ENCODE results near the gene TREM2.
"Not testable (repeated sequence)": the region's sequence is repeated elsewhere in the genome, so short reads cannot be mapped to it uniquely, and the experiment has no call there.

Gene TREM2

GRCh38 chr6:41162687-41163418 lies at the start of gene TREM2:
TREM2 (minus strand) TSS chr6:41163116; CDS start chr6:41163082, 34 bp downstream.
- DNase-seq (ENCODE audit: low read depth in 2 of 2), result no peak

GRCh38 chr6:41209547-41210320 lies 46.8 kb upstream of the TREM2 start:
- DNase-seq (ENCODE audit: low read depth in 2 of 2), result no peak

GRCh38 chr6:41208439-41209106 lies 45.7 kb upstream of the TREM2 start:
- no peak for DNase-seq (ENCODE audit: low read depth in 2 of 2)

- DNase-seq (ENCODE audit: low read depth in 2 of 2), result no peak
Observed at GRCh38 chr6:41204156-41204555, 41.2 kb upstream of the TREM2 start.

GRCh38 chr6:41201764-41202173 lies 38.9 kb upstream of the TREM2 start:
- no peak for DNase-seq (ENCODE audit: low read depth in 2 of 2)

- peak in 1 of 2 donors; percentile 15 for DNase-seq (ENCODE audit: low read depth in 2 of 2)
Observed at GRCh38 chr6:41200901-41201763, 38.2 kb upstream of the TREM2 start, which contains the start of gene TREML2. TREML2 (minus strand) TSS chr6:41201149; CDS start chr6:41201008, 141 bp downstream.

- peak; percentile 19 to 23 for DNase-seq (ENCODE audit: low read depth in 2 of 2)
Observed at GRCh38 chr6:41200296-41200900, 37.5 kb upstream of the TREM2 start.

- no peak for DNase-seq (ENCODE audit: low read depth in 2 of 2)
Observed at GRCh38 chr6:41199552-41200246, 36.8 kb upstream of the TREM2 start.

- DNase-seq (ENCODE audit: low read depth in 2 of 2), result no peak
Observed at GRCh38 chr6:41197234-41197633, 34.3 kb upstream of the TREM2 start.

GRCh38 chr6:41194386-41194785 lies 31.5 kb upstream of the TREM2 start:
- no peak for DNase-seq (ENCODE audit: low read depth in 2 of 2)

- no peak for DNase-seq (ENCODE audit: low read depth in 2 of 2)
Observed at GRCh38 chr6:41193884-41194283, 31.0 kb upstream of the TREM2 start.

- no peak for DNase-seq (ENCODE audit: low read depth in 2 of 2)
Observed at GRCh38 chr6:41193171-41193734, 30.3 kb upstream of the TREM2 start.

GRCh38 chr6:41191569-41191968 lies 28.7 kb upstream of the TREM2 start:
- peak; percentile 27 to 28 for DNase-seq (ENCODE audit: low read depth in 2 of 2)

- DNase-seq (ENCODE audit: low read depth in 2 of 2), result no peak
Observed at GRCh38 chr6:41190791-41191190, 27.9 kb upstream of the TREM2 start.

GRCh38 chr6:41189967-41190366 lies 27.1 kb upstream of the TREM2 start:
- no peak for DNase-seq (ENCODE audit: low read depth in 2 of 2)

GRCh38 chr6:41189046-41189445 lies 26.1 kb upstream of the TREM2 start:
- DNase-seq (ENCODE audit: low read depth in 2 of 2), result not testable (repeated sequence)

- no peak for DNase-seq (ENCODE audit: low read depth in 2 of 2)
Observed at GRCh38 chr6:41187924-41188886, 25.3 kb upstream of the TREM2 start.

GRCh38 chr6:41186031-41186562 lies 23.2 kb upstream of the TREM2 start:
- no peak for DNase-seq (ENCODE audit: low read depth in 2 of 2)

GRCh38 chr6:41184761-41185160 lies 21.8 kb upstream of the TREM2 start:
- no peak for DNase-seq (ENCODE audit: low read depth in 2 of 2)
